ENCODE measurements around the gene QRSL1. TPM values are rescaled to one million over a fixed set of nuclear protein-coding genes. Genes with fewer than 3 reads are reported as not detected.

The QRSL1 gene
- total and polyA plus RNA-seq, 12 donors, result 4.8 to 23.0 (median 11.0) TPM

- Histone ChIP-seq H3K4me3 (no peak overlapping the region), H3K9me3 (replicated peaks in 1 of 3) (no peaks in the 10 kb centered on the region), H3K27ac (no peak overlapping the region), H3K4me1 (replicated peaks in 1 of 2) (no peaks in the 10 kb centered on the region), H3K27me3 (no peaks in the 10 kb centered on the region), H3K36me3 (replicated peaks in 1 of 2) (no peaks in the 10 kb centered on the region)
- intact Hi-C loops (cut with DNase I), result no loop called here
- no peak for DNase-seq
- TF ChIP-seq CTCF (IDR thresholded peaks at IDR 0.05) (no peak), POLR2A (IDR thresholded peaks at IDR 0.05) (no peak)
Observed at GRCh38 chr6:106674541-106675229, 45.3 kb downstream of the QRSL1 start.

GRCh38 chr6:106677282-106677681 lies 47.9 kb downstream of the QRSL1 start:
- TF ChIP-seq CTCF (IDR thresholded peaks at IDR 0.05) (no peak), POLR2A (IDR thresholded peaks at IDR 0.05) (no peak)
- intact Hi-C loops (cut with DNase I), result no loop called here
- H3K9me3 ChIP-seq (replicated peaks in 1 of 3), result no peaks in the 10 kb centered on the region

DNA sequence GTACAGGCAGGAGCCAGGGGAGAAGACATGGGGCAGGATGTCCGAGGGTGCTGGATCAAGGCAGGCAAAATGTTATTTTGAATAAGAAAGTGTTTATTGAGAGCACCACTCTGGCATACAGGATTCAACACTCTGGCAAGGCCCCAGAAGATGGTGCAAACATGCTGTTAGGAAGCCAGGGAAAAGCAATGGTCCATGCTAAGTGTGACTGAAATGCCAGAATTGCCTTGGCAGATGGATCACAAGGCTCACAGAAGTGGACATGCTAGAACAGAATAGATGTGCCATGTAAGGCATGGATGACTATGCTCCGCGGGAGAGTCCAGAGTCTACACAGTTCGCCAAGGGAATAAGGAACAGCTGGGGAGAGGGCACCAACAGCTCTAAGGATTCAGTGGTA lies 54.6 kb downstream of the QRSL1 start:
- no peak for DNase-seq
- no peaks in the 10 kb centered on the region for H3K36me3 ChIP-seq (replicated peaks in 1 of 2)
- H3K27ac ChIP-seq, result no peak overlapping the region
- no peak overlapping the region for H3K4me3 ChIP-seq
- intact Hi-C loops (cut with DNase I), result no loop called here
- no peaks in the 10 kb centered on the region for H3K4me1 ChIP-seq (replicated peaks in 1 of 2)
- no peaks in the 10 kb centered on the region for H3K9me3 ChIP-seq (replicated peaks in 1 of 3)
- no peaks in the 10 kb centered on the region for H3K27me3 ChIP-seq
- 86 to 95% (median 90%) methylated on average over 4 of the region's 4 CpGs for WGBS, 4 donors
- no peak for TF ChIP-seq POLR2A (IDR thresholded peaks at IDR 0.05)
- TF ChIP-seq CTCF (IDR thresholded peaks at IDR 0.05), result no peak

More at GRCh38 chr6:106677282-106677681, 47.9 kb downstream of the QRSL1 start:
- no peak overlapping the region for H3K27ac ChIP-seq
- H3K36me3 ChIP-seq (replicated peaks in 1 of 2), result no peaks in the 10 kb centered on the region
- no peak for DNase-seq
- WGBS, 4 donors, result 79 to 86% (median 85%) methylated on average over 3 of the region's 3 CpGs
- no peak overlapping the region for H3K4me3 ChIP-seq
- H3K27me3 ChIP-seq, result no peaks in the 10 kb centered on the region
- no peaks in the 10 kb centered on the region for H3K4me1 ChIP-seq (replicated peaks in 1 of 2)

- no peaks in the 10 kb centered on the region for H3K9me3 ChIP-seq (replicated peaks in 1 of 3)
- no peaks in the 10 kb centered on the region for H3K4me1 ChIP-seq (replicated peaks in 1 of 2)
- TF ChIP-seq CTCF (IDR thresholded peaks at IDR 0.05), result no peak
- no peak for TF ChIP-seq POLR2A (IDR thresholded peaks at IDR 0.05)
- 87 to 100% (median 92%) methylated on average over 2 of the region's 2 CpGs for WGBS, 4 donors
- H3K4me3 ChIP-seq, result no peak overlapping the region
- no peaks in the 10 kb centered on the region for H3K27me3 ChIP-seq
- no peak overlapping the region for H3K27ac ChIP-seq
- intact Hi-C loops (cut with DNase I), result no loop called here
- DNase-seq, result no peak
- H3K36me3 ChIP-seq (replicated peaks in 1 of 2), result no peaks in the 10 kb centered on the region
Observed at GRCh38 chr6:106685833-106686232, 56.5 kb downstream of the QRSL1 start.
